Endothelial cell of umbilical vein (primary cell): Measurements from ENCODE around the gene PHLPP1. TPM values are rescaled to one million over a fixed set of nuclear protein-coding genes. Genes with fewer than 3 reads are reported as not detected.

ENCODE experiments used
- BruUV-seq: library from RNA; stranded (reverse); fragments of 400-500 nt; replicated peaks from 2 replicates; lab custom pipeline; 2021; lab: Mats Ljungman, UMichigan
- CTCF ChIA-PET: fragments of 300-600, 350-600 bp; sonication (Branson Sonifier 250); formaldehyde crosslinking; loops from one replicate; lab custom pipeline; 2021; ENCODE audit warnings: antibody characterized with exemption, inconsistent platforms; lab: Charles Lee
- POLR2A ChIA-PET: fragments of 300-600, 350-600 bp; sonication (Branson Sonifier 250); formaldehyde crosslinking; loops from one replicate; lab custom pipeline; 2021; ENCODE audit warnings: antibody characterized with exemption, inconsistent platforms; lab: Charles Lee
- DNase-seq: peaks from one replicate; pipeline ENCODE4 v3.0.0-alpha.2; 2011; ENCODE audit warnings: low read depth, low spot score
- FAIRE-seq: peaks from 2 replicates; lab custom pipeline; 2011; peaks lifted over from hg19 to GRCh38; lab: Jason Lieb, UNC
- H2AFZ ChIP-seq: 2 replicates; pipeline ENCODE4 v1.6.0; 2012; ENCODE audit warnings: low read depth, low read length, control low read depth, inconsistent platforms
- H3K27ac ChIP-seq: 2 replicates; pipeline ENCODE4 v1.5.1; 2011; ENCODE audit warnings: low read depth, mild to moderate bottlenecking, control low read depth, low read length, moderate library complexity; ENCODE audit not compliant: insufficient read depth
- H3K27me3 ChIP-seq, 2 experiments: 2 replicates each; pipeline versions ENCODE4 v1.6.0 to v1.6.1; 2011; ENCODE audit warnings: low read length in 2 of 2, mixed read lengths in 1 of 2; ENCODE audit not compliant: control insufficient read depth in 2 of 2, insufficient read depth in 2 of 2
- H3K36me3 ChIP-seq, 2 experiments: 2 replicates in 1 of 2; 3 replicates in 1 of 2; pipeline ENCODE4 v1.5.1; 2011; ENCODE audit warnings: low read length in 2 of 2, mild to moderate bottlenecking in 1 of 2, moderate library complexity in 1 of 2; ENCODE audit not compliant: control insufficient read depth in 2 of 2, insufficient read depth in 2 of 2; ENCODE audit errors: extremely low read depth in 1 of 2
- H3K4me1 ChIP-seq: 3 replicates; pipeline ENCODE4 v1.5.1; 2011; ENCODE audit warnings: mild to moderate bottlenecking, low read length; ENCODE audit not compliant: control insufficient read depth, insufficient read depth; ENCODE audit errors: extremely low read depth
- H3K4me2 ChIP-seq: 2 replicates; pipeline ENCODE4 v1.6.1; 2011; ENCODE audit warnings: low read length, control low read depth, mixed read lengths; ENCODE audit not compliant: insufficient read depth
- H3K4me3 ChIP-seq, 3 experiments: fragments of 200-600 bp in 1 of 3; sonication (generic), shearing (Covaris generic) in 1 of 3; replicated peaks in 1 of 3; 2 replicates each; pipeline ENCODE4 v1.5.1; 2011 to 2016; ENCODE audit warnings: control low read depth in 3 of 3, low read length in 3 of 3, mild to moderate bottlenecking in 2 of 3, inconsistent platforms in 1 of 3, low read depth in 1 of 3, moderate library complexity in 1 of 3; ENCODE audit not compliant: insufficient read depth in 1 of 3
- H3K79me2 ChIP-seq: 2 replicates; pipeline ENCODE4 v1.6.0; 2012; ENCODE audit warnings: low read length, inconsistent platforms; ENCODE audit not compliant: control insufficient read depth, insufficient read depth
- H3K9ac ChIP-seq: replicated peaks from 2 replicates; pipeline ENCODE3; 2011; ENCODE audit warnings: low read length, control low read depth; ENCODE audit not compliant: insufficient read depth; ENCODE audit errors: extremely low read depth
- H3K9me1 ChIP-seq: replicated peaks from 3 replicates; pipeline ENCODE4 v1.6.0; 2011; ENCODE audit warnings: mild to moderate bottlenecking, low read length; ENCODE audit not compliant: control insufficient read depth, insufficient read depth; ENCODE audit errors: extremely low read depth
- H3K9me3 ChIP-seq: replicated peaks from 2 replicates; pipeline ENCODE4 v1.5.1; 2012; ENCODE audit warnings: low read length, inconsistent platforms; ENCODE audit not compliant: control insufficient read depth, insufficient read depth
- H4K20me1 ChIP-seq: replicated peaks from 2 replicates; pipeline ENCODE3; 2011; ENCODE audit warnings: mild to moderate bottlenecking, low read length; ENCODE audit not compliant: control insufficient read depth, insufficient read depth; ENCODE audit errors: extremely low read depth
- CTCF ChIP-seq, 2 donors: IDR thresholded peaks; 1 replicate in 1 of 2; 2 replicates in 1 of 2; pipeline ENCODE4 v1.5.1; 2011; ENCODE audit warnings: low read length in 2 of 2, mild to moderate bottlenecking in 2 of 2, moderate library complexity in 2 of 2, control low read depth in 1 of 2, inconsistent platforms in 1 of 2, low read depth in 1 of 2; ENCODE audit not compliant: insufficient read depth in 1 of 2; ENCODE audit errors: extremely low read depth in 1 of 2
- EZH2 ChIP-seq: IDR thresholded peaks from 2 replicates; pipeline ENCODE4 v1.6.1; 2012; ENCODE audit warnings: borderline replicate concordance, low read depth, mild to moderate bottlenecking, moderate library complexity, low read length, inconsistent platforms; ENCODE audit not compliant: severe bottlenecking
- FOS ChIP-seq: IDR thresholded peaks from 2 replicates; pipeline ENCODE4 v1.6.1; 2011; ENCODE audit warnings: mild to moderate bottlenecking, low read length, moderate library complexity, borderline replicate concordance; ENCODE audit not compliant: insufficient read depth
- GATA2 ChIP-seq: IDR thresholded peaks from 2 replicates; pipeline ENCODE4 v1.7.0; 2011; ENCODE audit warnings: low read depth, mild to moderate bottlenecking, moderate library complexity, mixed read lengths, low read length; ENCODE audit not compliant: insufficient read length, insufficient read depth
- JUN ChIP-seq: IDR thresholded peaks from 2 replicates; pipeline ENCODE4 v1.6.1; 2011; ENCODE audit warnings: borderline replicate concordance, low read depth; ENCODE audit not compliant: insufficient read length, insufficient read depth
- MAX ChIP-seq: IDR thresholded peaks from 2 replicates; pipeline ENCODE4 v1.6.1; 2011; ENCODE audit not compliant: insufficient read depth, insufficient read length
- MYC ChIP-seq: IDR thresholded peaks from one replicate; pipeline ENCODE4 v1.6.1; 2011; ENCODE audit warnings: mild to moderate bottlenecking, low read depth, low read length
- POLR2A ChIP-seq: IDR thresholded peaks from 2 replicates; pipeline ENCODE4 v1.6.1; 2012; ENCODE audit warnings: low read depth, mild to moderate bottlenecking, control low read depth, low read length
- POLR2AphosphoS5 ChIP-seq: IDR thresholded peaks from 2 replicates; pipeline ENCODE4 v1.6.1; 2012; ENCODE audit warnings: low read depth, mild to moderate bottlenecking, control low read depth, low read length, moderate library complexity; ENCODE audit not compliant: insufficient read depth
- dilution Hi-C: fragments of 300-500 bp; cut with MboI; formaldehyde crosslinking; loops from one replicate; pipeline ENCODE4 v1.15.0; 2019; ENCODE audit warnings: low sequenced_read_pairs; ENCODE audit not compliant: extremely low pct_ligation_motif_present
- intact Hi-C: fragments of 100-400 bp; cut with micrococcal nuclease; formaldehyde crosslinking; loops from one replicate; pipeline ENCODE4 v1.10.0; 2022
- polyA plus RNA-seq, 4 experiments: library from polyadenylated mRNA; depleted of rRNA in 3 of 4; stranded (reverse) in 3 of 4; unstranded in 1 of 4; fragments of >200 nt; gene quantifications; 2 replicates each; pipeline versions ENCODE4 v1.2.1 to v1.2.3, GENCODE V29; 2011 to 2012; ENCODE audit warnings: missing spikeins in 1 of 4
- total RNA-seq: library from RNA; stranded (reverse); gene quantifications from 2 replicates; pipeline ENCODE4 v1.2.3, GENCODE V29; 2021

PHLPP1 gene
- total and polyA plus RNA-seq, 2 donors (not counting 3 experiments of a cell fraction or from before 2014, with no cell fraction given) = 4.0 to 10.8 TPM

GRCh38 chr18:62999392-62999791 lies 284.1 kb downstream of the PHLPP1 start:
- DNase-seq (peak; percentile 90), FAIRE-seq (peak; percentile 67)
- Histone ChIP-seq H3K36me3 (no peaks in the 10 kb centered on the region), H3K4me1 (peaks cover 10% of the 10 kb centered on the region), H3K4me3 (no peak overlapping the region), H3K9me3 (no peaks in the 10 kb centered on the region), H3K79me2 (no peaks in the 10 kb centered on the region), H3K4me2 (peak overlapping the region; percentile 32), H2AFZ (no peak overlapping the region), H3K9me1 (no peaks in the 10 kb centered on the region), H3K27me3 (peaks cover 0 to 1% of the 10 kb centered on the region in 2 experiments), H4K20me1 (no peaks in the 10 kb centered on the region), H3K9ac (no peak overlapping the region), H3K27ac (no peak overlapping the region)
- dilution Hi-C loops = no loop called here
- CTCF ChIA-PET = interaction anchor here (1.0 to 1.7 kb wide), 5 partner anchors 17 to 440 kb away, joined by 3 to 8 read pairs (median 3); no protein-coding TSS in a partner anchor
- no TSS peak for BruUV-seq
- TF ChIP-seq CTCF (IDR thresholded peaks at IDR 0.05; ENCODE audit: extremely low read depth in 1 of 2, insufficient read depth in 1 of 2, low read depth in 1 of 2, low read length in 2 of 2) (no peak), MYC (no peak), FOS (peak; percentile 31), JUN (peak; percentile 53), POLR2AphosphoS5 (peak; percentile 44), MAX (no peak), POLR2A (no peak), GATA2 (no peak), EZH2 (no peak)
- intact Hi-C loops = loop anchor here (5.0 kb wide), 1 partner anchor 1907 kb away; no protein-coding TSS in a partner anchor
- POLR2A ChIA-PET = no interaction called here
